ENCODE data around the gene TYMP. TPM values are rescaled to one million over a fixed set of nuclear protein-coding genes. Genes with fewer than 3 reads are reported as not detected.

The TYMP gene
- 25.8 and 27.3 TPM in 2 replicates for total RNA-seq (2014; rRNA removed; shearing (Covaris generic))
- polyA plus RNA-seq (2014; cell fraction: nucleus; rRNA removed), result 39.2 and 40.0 TPM in 2 replicates

GRCh38 chr22:50529897-50530579 lies at the start of gene TYMP:
Gene TYMP, minus strand, starts transcription at chr22:50530012. Its CDS starts 303 bp downstream, at chr22:50529709.
- DNase-seq (ENCODE audit: extremely low read depth, low read depth), result peak; percentile 73

- no peak for DNase-seq (ENCODE audit: extremely low read depth, low read depth)
Measured at GRCh38 chr22:50578776-50579310, 49.0 kb upstream of the TYMP start.

GRCh38 chr22:50577987-50578775 lies 48.4 kb upstream of the TYMP start, which contains the start of gene CPT1B:
Gene CPT1B, minus strand, starts transcription at chr22:50578427. Its CDS starts 512 bp downstream, at chr22:50577915.
- no peak for DNase-seq (ENCODE audit: extremely low read depth, low read depth)

GRCh38 chr22:50577697-50577986 lies 47.8 kb upstream of the TYMP start:
- no peak for DNase-seq (ENCODE audit: extremely low read depth, low read depth)

GRCh38 chr22:50576806-50577696 lies 47.2 kb upstream of the TYMP start:
- no peak for DNase-seq (ENCODE audit: extremely low read depth, low read depth)

GRCh38 chr22:50576070-50576469 lies 46.3 kb upstream of the TYMP start:
- DNase-seq (ENCODE audit: extremely low read depth, low read depth), result peak; percentile 41

- DNase-seq (ENCODE audit: extremely low read depth, low read depth), result no peak
Measured at GRCh38 chr22:50575426-50575941, 45.7 kb upstream of the TYMP start.

- no peak for DNase-seq (ENCODE audit: extremely low read depth, low read depth)
Measured at GRCh38 chr22:50574383-50574755, 44.6 kb upstream of the TYMP start.

- DNase-seq (ENCODE audit: extremely low read depth, low read depth), result no peak
Measured at GRCh38 chr22:50573491-50574382, 43.9 kb upstream of the TYMP start.

- DNase-seq (ENCODE audit: extremely low read depth, low read depth), result no peak
Measured at GRCh38 chr22:50572965-50573364, 43.2 kb upstream of the TYMP start.

GRCh38 chr22:50571264-50572175 lies 41.7 kb upstream of the TYMP start:
- DNase-seq (ENCODE audit: extremely low read depth, low read depth), result no peak

GRCh38 chr22:50570861-50571260 lies 41.0 kb upstream of the TYMP start:
- no peak for DNase-seq (ENCODE audit: extremely low read depth, low read depth)

GRCh38 chr22:50569896-50570535 lies 40.2 kb upstream of the TYMP start:
- DNase-seq (ENCODE audit: extremely low read depth, low read depth), result no peak

- DNase-seq (ENCODE audit: extremely low read depth, low read depth), result no peak
Measured at GRCh38 chr22:50569041-50569459, 39.2 kb upstream of the TYMP start.

- DNase-seq (ENCODE audit: extremely low read depth, low read depth), result no peak
Measured at GRCh38 chr22:50568626-50569025, 38.8 kb upstream of the TYMP start.

- no peak for DNase-seq (ENCODE audit: extremely low read depth, low read depth)
Measured at GRCh38 chr22:50567721-50568252, 38.0 kb upstream of the TYMP start.

GRCh38 chr22:50564289-50564688 lies 34.5 kb upstream of the TYMP start:
- DNase-seq (ENCODE audit: extremely low read depth, low read depth), result no peak
